HG03039 (cell line): ENCODE measurements around the gene ARG1.
A peak's percentile ranks its signal among the peaks of the same experiment; 100 is the strongest.

Experiments
- ATAC-seq: cut with Tn5 transposase; IDR thresholded peaks from one replicate; pipeline ENCODE4 v1.9.1; 2021; ENCODE audit warnings: mild to moderate bottlenecking, moderate library complexity; ENCODE audit not compliant: unreplicated experiment

Gene ARG1

GRCh38 chr6:131581523-131581922 is 8.5 kb downstream of the ARG1 start:
- no peak for ATAC-seq

DNA sequence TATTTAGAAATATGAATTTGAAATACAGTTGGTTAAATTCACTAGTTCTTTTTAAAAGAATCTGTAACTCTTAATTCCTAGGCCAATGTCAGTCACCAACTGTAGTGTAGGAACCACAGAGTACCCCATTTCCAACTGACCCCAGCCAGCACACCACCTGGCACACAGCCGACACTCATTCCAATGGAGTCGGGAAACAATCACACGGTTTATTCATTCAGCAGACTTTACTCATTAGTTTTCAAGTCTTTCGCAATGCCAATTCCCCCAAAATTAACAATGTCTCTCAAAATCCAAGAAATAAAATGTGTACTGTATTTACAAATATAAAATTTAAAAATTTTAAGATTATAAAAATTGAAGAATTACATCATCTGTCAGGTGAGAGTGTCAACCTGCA is 13.5 kb downstream of the ARG1 start:
- ATAC-seq = no peak

GRCh38 chr6:131587909-131588308 is 14.9 kb downstream of the ARG1 start:
- no peak for ATAC-seq

- no peak for ATAC-seq
Observed at GRCh38 chr6:131588643-131589042, 15.6 kb downstream of the ARG1 start.

DNA sequence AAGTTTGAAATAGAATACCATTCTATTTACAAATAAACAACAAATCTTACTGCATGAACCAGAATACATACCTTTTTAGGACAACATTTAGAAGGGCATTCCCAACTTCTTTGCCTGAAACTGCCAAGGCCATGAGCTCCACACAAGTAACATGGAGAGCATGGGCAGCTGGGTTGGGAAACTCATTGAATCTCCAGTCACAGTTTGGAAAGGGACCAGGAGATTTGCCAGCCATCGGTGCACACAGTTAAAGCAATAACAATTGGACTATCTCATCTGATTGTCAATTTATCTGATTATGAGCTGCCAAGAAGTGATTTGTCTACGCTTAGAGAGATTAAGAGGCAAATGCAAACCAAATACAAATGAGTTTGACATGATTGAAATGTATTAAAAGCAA is 19.9 kb downstream of the ARG1 start:
- no peak for ATAC-seq

DNA sequence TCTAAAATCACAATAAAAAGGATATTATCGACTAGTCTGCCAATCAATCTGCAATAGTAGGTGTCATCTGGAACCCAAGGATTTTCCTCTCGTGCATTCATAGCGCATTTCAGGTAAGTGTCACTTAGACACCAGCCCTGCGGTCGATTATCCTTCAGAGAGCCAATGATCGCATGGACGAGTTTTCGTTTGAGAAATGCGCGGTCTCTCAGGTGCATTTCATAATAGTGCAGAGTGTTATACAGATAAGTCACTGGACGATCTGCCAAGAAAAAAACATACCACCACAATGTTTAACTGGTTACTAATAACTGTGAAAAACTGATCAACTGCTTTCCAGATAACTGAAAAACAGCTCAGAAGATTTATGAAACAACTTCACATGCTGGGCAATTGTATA is 21.0 kb downstream of the ARG1 start:
- ATAC-seq = no peak

DNA sequence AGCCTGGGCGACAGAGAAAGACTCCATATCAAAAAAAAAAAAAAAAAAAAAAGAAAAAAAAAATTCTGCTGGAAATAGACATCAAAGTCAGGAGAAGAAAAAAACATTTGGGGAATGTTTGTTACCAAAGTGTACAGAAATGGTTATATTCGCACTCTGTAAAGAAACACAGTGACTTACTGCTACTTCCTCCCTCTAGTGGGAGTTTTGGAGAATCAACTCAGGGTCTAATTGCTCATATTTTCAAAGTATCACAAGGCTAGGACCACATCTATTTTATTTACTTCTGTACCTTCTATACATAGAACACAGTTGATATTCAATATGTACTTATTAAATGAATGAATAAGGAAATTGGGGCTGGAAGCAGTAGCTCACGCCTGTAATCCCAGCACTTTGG is 24.4 kb downstream of the ARG1 start:
- ATAC-seq = no peak

DNA sequence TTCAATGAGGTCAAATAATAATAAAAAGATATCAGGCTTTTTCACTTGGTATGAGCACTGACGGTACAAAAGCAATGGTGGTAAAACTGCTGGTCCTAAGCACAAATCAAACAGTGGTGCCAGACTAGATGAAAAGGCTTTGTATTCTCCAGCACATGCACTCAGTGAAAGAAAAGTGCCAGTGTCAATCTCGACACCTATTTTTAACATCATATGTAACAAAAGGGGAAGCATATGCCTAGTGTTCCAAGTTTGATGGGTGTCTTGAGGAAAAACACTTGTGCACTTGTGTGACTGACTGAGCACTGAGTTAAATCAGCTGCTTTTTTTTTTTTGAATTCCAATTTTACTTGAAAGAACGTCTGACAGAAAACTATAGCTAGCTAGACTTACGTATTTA is 27.7 kb downstream of the ARG1 start:
- ATAC-seq = no peak

DNA sequence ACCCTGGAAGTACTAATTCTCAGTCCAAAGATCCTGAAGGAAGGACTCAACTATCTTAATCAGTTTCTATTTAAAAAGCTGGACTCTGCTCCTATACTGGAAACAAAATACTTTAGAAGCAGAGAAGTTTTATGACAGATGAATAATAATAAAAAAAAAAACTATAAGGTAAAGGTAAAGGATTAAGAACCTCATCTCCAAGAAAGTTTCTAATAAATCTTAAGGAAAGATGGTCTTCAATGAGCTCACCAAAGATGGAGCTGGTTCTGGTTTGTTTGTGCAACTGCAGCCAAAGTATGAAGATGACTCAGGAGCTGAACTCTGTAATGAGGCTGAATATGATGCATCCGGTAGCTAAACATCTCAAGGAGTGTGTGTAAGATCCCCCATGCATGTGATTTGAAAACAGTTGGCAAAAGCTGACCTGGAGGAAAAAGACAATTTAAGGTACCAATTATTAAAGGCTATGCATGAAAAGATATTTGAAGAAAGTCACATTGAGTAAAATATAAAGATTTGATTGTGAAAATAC is 29.8 kb downstream of the ARG1 start:
- ATAC-seq = no peak

GRCh38 chr6:131613296-131613925 is 40.4 kb downstream of the ARG1 start:
- no peak for ATAC-seq

GRCh38 chr6:131615275-131615674 is 42.2 kb downstream of the ARG1 start:
- ATAC-seq = no peak

DNA sequence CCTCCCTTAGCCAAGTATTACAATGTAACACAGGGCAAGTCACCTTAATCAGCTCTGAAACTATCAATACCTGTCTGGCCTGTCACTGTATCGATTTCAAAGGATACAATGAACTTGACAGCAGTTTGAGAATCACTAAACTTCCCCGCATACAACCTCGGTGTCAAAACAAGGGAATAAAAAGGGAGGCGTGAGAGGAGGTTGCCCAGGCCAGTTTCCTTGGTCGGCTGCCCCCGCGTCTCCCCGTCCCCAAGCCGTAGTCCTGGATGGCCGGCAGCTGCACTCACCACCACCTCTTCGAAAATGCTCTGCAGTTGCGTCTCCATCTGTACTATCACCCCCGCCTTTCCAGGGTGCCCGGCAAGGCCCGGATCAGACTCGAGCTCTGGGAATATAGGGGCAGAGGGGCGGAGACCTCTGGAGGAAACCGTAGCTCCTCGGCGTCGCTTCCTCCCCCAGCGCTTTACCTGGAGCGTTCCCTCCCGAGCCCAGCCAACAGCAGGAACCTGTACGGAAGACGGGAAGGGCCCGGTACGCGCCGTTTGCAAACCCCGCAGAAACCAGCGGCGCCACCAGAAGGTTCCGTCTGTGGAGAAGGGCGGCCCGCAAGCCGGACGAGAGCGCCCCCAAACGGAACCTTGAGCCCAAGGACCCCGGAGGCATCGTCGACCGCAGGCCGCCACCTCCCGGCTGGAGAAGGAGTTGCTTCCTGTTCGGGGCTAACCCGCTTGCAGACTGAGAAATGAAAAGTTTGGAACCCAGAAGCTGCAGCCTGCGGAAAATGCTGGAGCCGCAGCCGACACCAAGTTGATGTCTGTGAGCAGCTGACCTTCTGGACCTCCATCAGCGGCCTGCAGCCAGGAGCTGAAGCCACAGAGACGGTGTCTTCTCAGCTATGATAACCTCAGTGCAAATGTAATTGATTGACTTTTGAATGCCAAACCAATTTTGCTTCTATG is 55.0 kb downstream of the ARG1 start, which contains the start of gene MED23:
MED23 (minus strand) TSS at position 519 of the 959 bp plus-strand sequence; CDS start at position 326, 193 bp downstream.
- peak; percentile 95 for ATAC-seq

DNA sequence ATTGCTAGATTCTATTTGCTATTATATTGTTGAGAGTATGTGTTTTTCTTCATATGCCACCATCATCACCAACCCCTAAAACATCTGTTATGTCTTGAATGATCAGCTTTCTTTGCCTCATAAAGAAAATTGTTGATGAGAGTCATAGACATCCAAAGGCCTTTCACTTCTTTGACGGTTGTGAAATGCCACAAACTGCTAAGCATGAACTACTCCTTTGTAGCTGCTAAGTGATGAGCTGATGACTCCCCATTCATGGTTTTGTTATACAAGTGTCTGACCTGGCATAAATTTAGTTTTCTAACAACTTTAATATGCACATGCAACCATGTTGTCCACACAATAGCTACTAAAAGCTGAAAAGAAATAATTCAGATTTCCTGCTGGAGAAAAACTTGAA is 55.7 kb downstream of the ARG1 start:
- no peak for ATAC-seq

GRCh38 chr6:131629651-131630050 is 56.6 kb downstream of the ARG1 start:
- ATAC-seq = no peak

DNA sequence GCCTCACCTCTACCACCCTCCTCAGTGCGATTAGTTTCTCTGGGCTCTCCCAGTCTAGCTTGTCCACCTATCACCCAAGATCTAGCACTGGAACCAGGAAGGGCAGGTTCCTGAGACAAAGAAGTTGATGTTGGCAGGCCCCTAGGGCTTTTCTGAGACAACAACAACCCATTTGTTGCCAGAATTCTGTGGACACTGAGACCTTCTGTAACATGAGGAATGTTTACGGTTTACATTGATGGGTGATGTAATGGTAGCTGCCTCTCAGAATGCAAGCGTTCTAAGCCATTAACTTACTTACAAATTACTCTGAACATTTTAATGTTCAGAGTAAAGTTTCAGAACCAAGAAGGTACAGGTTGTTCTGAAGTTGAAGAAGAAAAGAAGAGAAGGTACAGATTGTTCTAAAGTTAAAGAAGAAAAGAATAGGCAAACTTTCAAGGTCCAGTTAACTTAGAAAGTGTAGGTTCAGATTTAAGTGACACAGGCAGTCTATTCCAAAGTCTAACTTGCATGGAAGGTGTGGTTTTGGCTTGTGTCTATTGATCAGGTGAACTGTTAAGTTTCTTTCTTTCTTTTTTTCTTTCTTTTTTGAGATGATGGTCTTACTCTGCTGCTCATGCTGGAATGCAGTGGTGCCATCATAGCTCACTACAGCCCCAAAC is 58.7 kb downstream of the ARG1 start:
- no peak for ATAC-seq
